HG02571 (cell line): ENCODE measurements around the gene ACSL6.
"Not testable (repeated sequence)": the region's sequence is repeated elsewhere in the genome, so short reads cannot be mapped to it uniquely, and the experiment has no call there.

Experiments used
- ATAC-seq: cut with Tn5 transposase; IDR thresholded peaks from one replicate; pipeline ENCODE4 v1.9.1; 2021; ENCODE audit warnings: mild to moderate bottlenecking, moderate library complexity; ENCODE audit not compliant: unreplicated experiment

The ACSL6 gene

GRCh38 chr5:131947445-131947844 lies 64.0 kb downstream of the ACSL6 start:
- ATAC-seq, result no peak

- ATAC-seq, result no peak
These were observed 65.8 kb downstream of the ACSL6 start, which contains the start of gene MEIKIN for GRCh38 chr5:131945551-131946168. Gene MEIKIN, minus strand, starts transcription at chr5:131945663. Its CDS starts 158 bp downstream, at chr5:131945505.

- no peak for ATAC-seq
These were observed 66.5 kb downstream of the ACSL6 start for GRCh38 chr5:131944702-131945550.

- ATAC-seq, result no peak
These were observed 67.5 kb downstream of the ACSL6 start for GRCh38 chr5:131943916-131944315.

GRCh38 chr5:131942016-131942415 lies 69.4 kb downstream of the ACSL6 start:
- no peak for ATAC-seq

- ATAC-seq, result no peak
These were observed 71.6 kb downstream of the ACSL6 start for GRCh38 chr5:131939690-131940345.

GRCh38 chr5:131932235-131932634 lies 79.2 kb downstream of the ACSL6 start:
- no peak for ATAC-seq

- no peak for ATAC-seq
These were observed 82.5 kb downstream of the ACSL6 start for GRCh38 chr5:131928957-131929356.

GRCh38 chr5:131926168-131926567 lies 85.3 kb downstream of the ACSL6 start:
- no peak for ATAC-seq

- no peak for ATAC-seq
These were observed 95.0 kb downstream of the ACSL6 start for GRCh38 chr5:131916481-131916880.

GRCh38 chr5:131914472-131914871 lies 97.0 kb downstream of the ACSL6 start:
- no peak for ATAC-seq

- no peak for ATAC-seq
These were observed 97.9 kb downstream of the ACSL6 start for GRCh38 chr5:131913603-131914002.

- ATAC-seq, result no peak
These were observed 104.8 kb downstream of the ACSL6 start for GRCh38 chr5:131906668-131907067.

- not testable (repeated sequence) for ATAC-seq
These were observed 109.2 kb downstream of the ACSL6 start for GRCh38 chr5:131902266-131902665.
